SK-N-SH treated with all-trans-retinoic acid at 6 μM for 48 hours (cell line): ENCODE results near the gene CAPN13.

ENCODE experiments used
- CREB5 ChIP-seq: fragments of 250-450 bp; sonication (Bioruptor Pico); IDR thresholded peaks from 2 replicates; pipeline ENCODE4 v1.5.1; 2020; ENCODE audit warnings: low read depth, mild to moderate bottlenecking, moderate library complexity
- ESRRG ChIP-seq: fragments of 250-450 bp; sonication (Bioruptor Pico); IDR thresholded peaks from 2 replicates; pipeline ENCODE4 v1.6.1; 2021; ENCODE audit warnings: mild to moderate bottlenecking
- OSR1 ChIP-seq: fragments of 250-450 bp; sonication (Bioruptor Pico); IDR thresholded peaks from 2 replicates; pipeline ENCODE4 v1.8.0; 2022; ENCODE audit warnings: moderate library complexity, mild to moderate bottlenecking, inconsistent platforms
- TOX ChIP-seq: fragments of 250-450 bp; sonication (Bioruptor Pico); IDR thresholded peaks from 2 replicates; pipeline ENCODE4 v1.8.0; 2021; ENCODE audit warnings: mild to moderate bottlenecking, moderate library complexity, borderline replicate concordance
- ZC3H10 ChIP-seq: fragments of 250-450 bp; sonication (Bioruptor Pico); IDR thresholded peaks from 2 replicates; pipeline ENCODE4 v1.5.1; 2021; ENCODE audit warnings: mild to moderate bottlenecking, moderate library complexity
- ZFP30 ChIP-seq: fragments of 450-650 bp; formaldehyde crosslinking; IDR thresholded peaks from 2 replicates; pipeline ENCODE4 v1.5.0; 2022; ENCODE audit warnings: mild to moderate bottlenecking, moderate library complexity
- TF ChIP-seq, protein P1 (sequence below): fragments of 250-450 bp; sonication (Bioruptor Pico); IDR thresholded peaks from 2 replicates; pipeline ENCODE4 v1.5.0; 2020; ENCODE audit warnings: mild to moderate bottlenecking, moderate library complexity

- no peak for TF ChIP-seq ESRRG (CRISPR knock-in tag)
- no peak for TF ChIP-seq ZFP30 (CRISPR knock-in tag)
- no peak for TF ChIP-seq ZC3H10 (CRISPR knock-in tag)
- TF ChIP-seq, protein P1, sequence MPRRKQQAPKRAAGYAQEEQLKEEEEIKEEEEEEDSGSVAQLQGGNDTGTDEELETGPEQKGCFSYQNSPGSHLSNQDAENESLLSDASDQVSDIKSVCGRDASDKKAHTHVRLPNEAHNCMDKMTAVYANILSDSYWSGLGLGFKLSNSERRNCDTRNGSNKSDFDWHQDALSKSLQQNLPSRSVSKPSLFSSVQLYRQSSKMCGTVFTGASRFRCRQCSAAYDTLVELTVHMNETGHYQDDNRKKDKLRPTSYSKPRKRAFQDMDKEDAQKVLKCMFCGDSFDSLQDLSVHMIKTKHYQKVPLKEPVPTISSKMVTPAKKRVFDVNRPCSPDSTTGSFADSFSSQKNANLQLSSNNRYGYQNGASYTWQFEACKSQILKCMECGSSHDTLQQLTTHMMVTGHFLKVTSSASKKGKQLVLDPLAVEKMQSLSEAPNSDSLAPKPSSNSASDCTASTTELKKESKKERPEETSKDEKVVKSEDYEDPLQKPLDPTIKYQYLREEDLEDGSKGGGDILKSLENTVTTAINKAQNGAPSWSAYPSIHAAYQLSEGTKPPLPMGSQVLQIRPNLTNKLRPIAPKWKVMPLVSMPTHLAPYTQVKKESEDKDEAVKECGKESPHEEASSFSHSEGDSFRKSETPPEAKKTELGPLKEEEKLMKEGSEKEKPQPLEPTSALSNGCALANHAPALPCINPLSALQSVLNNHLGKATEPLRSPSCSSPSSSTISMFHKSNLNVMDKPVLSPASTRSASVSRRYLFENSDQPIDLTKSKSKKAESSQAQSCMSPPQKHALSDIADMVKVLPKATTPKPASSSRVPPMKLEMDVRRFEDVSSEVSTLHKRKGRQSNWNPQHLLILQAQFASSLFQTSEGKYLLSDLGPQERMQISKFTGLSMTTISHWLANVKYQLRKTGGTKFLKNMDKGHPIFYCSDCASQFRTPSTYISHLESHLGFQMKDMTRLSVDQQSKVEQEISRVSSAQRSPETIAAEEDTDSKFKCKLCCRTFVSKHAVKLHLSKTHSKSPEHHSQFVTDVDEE (CRISPR knock-in tag), result no peak
- TF ChIP-seq OSR1 (CRISPR knock-in tag), result no peak
- no peak for TF ChIP-seq CREB5 (CRISPR knock-in tag)
- TF ChIP-seq TOX (CRISPR knock-in tag), result no peak
Observed at GRCh38 chr2:30686000-30686399, 121.2 kb downstream of the CAPN13 start.
